DMS153 treated with DMSO at 0.1 percent for 48 hours (cell line): Measurements from ENCODE around the gene LRRC3.
"Not testable (repeated sequence)": the region's sequence is repeated elsewhere in the genome, so short reads cannot be mapped to it uniquely, and the experiment has no call there.

Experiments
- DNase-seq: peaks from one replicate; lab custom pipeline; 2025; ENCODE audit not compliant: unreplicated experiment; lab: John Stamatoyannopoulos, UW

Gene LRRC3

DNA sequence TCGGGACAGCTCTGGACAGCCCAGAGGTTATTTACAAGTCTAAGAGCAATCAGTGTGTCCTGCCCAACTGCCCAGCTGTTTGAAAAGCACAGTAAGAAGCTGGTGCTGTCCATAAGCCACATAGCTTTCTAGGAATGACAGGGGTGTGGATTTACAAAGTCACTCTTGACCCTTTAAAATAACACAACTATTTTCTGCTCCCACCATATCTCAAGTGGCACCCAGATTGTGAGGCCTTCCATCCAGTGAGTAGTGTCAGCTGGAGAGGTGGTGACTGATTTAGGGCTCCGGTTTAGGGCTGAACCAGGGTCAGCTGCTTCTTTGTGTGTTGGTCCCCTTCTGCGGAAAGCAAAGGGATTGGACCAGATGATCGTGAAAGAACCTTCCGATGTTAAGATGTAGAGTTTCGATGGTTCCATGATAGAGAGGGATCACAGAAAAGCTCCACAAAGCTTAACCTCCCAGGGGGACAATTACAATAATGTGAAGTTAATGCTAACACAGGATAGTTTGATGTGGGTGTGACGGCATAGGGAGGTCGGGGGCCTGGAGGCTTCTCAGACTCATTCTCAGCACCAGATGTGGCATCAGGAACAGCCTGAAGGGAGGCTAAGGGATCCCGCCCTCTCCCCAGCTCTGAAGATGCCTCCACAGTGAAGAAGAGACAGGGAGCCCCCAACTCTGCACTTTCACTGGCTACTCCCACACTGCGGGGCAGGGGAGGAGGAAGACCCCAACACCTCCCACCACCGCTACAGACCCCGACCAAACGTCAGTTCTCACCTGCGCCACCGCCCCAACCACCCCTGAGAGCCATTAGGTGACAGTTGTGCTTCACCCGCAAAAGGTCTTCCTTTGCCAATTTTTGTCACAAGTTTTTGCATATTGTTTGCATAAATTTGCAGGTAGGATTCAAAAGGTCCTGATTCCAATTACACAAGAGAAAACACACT, 40.6 kb downstream of the LRRC3 start:
- DNase-seq = no peak

DNA sequence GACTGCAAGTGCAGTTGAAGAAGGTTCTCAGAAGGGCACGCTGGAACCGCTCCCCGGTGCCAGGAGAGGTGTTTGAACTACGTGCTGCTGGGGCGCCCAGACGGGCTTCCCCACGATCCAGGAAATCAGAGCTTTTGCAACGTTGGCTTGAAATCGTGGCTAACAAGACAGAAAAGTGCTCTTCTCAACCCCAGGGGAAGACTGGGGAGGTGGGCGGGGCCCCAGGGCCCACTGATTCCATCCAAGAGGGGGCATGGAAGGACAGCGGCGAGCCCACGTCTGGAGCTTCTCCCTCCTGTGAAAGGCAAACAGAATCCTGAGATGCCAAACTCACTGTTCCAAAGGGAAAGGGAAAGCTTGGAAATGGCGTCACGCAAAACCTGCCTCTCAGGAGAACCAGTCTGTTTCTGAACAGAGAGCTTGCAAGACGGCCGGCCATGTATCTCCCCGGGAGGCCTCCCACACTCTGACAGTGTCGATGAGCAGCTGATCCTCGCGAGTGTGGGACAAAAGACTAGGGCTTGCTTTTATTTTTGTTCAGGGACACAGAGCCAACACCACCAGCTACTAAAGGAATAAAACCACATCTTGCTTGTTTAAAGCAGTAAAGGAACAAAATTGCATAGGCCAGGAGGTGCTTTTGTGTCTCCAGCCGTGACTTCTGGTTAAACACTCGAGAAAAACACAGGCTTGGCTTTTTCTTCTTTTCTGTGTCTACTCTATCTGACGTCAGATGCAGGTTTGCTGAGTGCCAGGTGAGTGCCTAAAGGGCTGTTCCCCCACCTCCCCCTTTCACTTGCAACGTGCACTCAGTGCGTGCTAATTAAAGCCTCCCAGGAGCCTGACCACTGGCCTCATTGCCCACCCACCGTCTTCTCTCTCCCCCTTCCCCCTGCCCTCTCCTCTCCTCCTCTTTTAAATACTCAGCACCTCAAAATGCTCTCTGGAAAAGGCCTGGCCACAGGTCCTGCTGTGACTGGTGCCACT, 41.5 kb downstream of the LRRC3 start:
- peak; percentile 50 for DNase-seq

DNA sequence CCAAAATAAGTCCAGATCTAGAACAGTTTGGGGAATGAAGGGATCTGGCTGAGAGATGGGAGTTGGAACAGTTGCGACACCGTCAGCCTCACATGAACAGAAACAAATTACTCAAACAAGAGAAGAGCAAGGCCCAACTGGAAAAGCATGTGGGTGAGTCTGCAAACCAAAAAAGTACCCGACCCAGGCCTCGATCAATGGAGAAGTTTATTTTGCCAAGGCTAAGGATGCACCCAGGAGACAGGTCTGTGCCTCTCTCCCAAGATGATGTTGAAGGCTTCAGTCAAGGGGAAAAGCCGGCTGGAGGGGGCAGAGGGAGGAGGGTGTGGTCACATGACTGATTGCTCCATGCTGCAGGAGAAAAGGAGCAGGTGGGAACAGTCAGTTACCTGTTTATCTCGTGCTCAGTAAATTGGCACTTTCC, 42.4 kb downstream of the LRRC3 start:
- peak; percentile 63 for DNase-seq

DNA sequence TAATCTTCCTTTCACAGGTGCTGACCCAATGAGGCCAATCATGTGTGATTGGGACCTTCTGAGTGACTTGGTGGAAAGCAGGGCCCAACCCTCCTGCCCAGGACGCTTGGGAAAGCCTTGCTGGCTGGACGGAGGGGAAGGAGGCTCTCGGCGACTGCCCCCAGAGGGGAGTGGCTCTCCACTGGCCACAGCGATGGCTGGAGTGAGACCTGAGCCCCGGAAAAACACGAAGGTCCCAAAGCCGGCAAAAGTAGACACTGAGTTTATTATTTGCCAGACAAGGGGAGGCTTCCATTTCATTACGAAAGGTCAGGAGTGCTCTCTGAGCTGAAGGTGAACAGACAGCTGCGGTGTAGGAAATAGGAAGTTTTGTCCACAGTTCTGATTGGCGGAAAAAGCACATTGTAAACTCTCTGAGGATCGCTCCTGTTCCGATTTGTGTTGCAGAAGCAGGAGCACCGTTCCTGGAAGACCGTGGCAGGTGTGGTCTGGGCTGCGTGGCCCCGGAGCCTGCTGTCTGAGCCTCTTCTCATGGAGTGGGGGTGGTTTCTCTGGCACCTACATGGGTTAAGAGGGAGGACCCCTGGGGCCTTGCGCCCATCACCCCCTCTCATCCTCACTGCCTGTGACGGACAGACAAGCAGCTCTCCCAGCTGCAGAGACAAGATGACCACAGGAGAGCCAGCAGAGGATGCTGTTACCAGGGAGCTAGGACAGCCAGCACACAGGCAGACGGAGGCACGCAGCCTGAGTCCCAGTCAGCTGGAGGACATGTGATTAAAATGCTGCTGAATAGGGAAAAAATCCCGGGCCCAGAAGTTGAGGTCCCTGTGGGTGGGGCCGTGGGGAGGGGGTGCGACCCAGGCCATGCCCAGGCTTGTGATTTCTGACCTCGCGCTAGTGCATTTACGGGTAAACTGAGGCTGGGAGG, 43.2 kb downstream of the LRRC3 start:
- DNase-seq = peak; percentile 30

DNA sequence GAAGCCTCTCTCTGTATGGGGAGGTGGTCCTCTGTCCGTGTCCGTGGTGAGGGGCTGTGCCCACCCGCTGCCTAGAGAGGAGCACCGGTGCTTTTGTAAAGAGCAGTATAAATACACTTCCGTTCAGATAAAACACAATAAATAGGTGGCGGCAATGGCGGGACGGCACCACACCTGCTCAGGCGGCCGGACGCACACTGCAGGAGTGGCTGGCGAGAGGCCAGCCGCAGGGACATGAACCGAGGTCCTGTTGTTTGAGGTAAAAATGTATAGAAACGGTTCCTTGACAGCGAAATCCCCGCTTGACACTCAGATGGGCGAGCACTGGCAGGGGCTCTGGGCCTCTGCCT, 43.9 kb downstream of the LRRC3 start:
- peak; percentile 64 for DNase-seq

DNA sequence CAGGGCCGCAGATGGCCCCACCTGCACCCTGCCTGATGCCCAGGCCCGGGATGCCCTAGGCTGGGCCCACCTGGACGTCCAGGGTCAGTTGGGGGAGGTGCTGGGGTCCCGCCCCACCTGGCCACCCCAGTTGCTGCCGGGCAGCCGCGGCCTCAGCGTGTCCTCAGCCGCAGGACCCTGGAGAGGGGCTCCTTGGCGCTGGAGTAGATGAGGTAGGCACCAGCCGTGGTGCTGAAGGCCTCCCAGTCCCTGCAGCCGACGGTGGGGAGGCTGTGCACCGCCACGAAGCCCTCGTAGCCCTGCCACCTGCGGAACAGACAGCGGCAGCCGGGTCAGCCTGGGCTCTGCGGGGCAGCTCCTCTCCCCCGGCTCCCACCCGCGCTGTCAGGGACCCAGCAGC, 44.3 kb downstream of the LRRC3 start:
- DNase-seq = no peak

DNA sequence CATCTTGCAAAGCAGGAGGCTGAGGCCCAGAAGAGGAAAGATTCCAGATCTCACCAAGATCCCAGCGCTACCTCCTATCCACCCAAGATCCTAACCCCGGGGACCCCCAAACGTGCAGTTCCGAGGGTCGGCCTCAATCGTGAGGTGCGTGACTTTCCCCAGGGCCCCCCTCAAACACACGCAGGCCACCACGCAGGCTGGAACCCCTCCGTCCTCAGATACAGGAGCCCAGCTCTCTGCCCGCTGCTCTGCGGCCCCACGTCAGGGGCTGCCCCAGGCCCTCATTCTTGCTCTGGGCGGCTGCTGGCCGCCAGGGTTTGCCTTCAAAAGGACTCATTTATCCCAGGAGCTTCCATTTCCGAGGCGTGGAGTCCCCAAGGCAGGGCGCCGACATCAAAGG, 44.8 kb downstream of the LRRC3 start:
- no peak for DNase-seq

DNA sequence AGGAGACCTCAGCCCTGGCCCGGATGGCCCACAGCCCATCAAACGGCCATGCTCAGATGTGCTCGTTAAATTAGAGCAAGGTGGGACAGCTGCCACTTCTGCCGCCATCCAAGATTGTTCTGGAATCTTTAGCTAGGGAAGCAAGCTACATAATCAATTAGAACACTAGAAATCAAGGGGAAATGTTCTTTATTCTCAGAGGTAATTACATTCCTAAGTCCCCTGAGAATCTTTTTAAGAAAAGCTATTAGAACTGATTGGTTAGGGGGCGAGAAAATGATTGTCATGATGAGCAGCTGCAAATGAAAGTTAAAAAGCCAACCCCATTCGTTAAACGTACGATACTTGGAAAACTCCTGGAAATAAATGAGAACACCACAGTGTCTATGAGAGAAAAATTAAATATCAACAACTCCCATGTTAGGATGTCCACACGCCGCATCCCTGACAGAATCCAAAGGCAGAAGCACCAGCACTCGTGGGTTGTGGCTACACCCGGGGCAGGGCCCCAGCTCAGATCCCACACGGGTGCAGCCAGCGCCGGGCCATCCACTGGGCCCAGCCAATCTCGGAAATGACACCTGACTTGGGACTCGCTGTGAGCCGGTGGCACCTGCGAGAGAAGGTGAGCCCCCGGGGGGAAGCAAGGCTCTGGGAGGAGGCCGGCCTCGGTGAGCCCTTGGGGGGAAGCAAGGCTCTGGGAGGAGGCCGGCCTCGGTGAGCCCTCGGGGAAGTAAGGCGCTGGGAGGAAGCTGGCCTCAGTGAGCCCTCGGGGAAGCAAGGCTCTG, 47.1 kb downstream of the LRRC3 start:
- DNase-seq = no peak

DNA sequence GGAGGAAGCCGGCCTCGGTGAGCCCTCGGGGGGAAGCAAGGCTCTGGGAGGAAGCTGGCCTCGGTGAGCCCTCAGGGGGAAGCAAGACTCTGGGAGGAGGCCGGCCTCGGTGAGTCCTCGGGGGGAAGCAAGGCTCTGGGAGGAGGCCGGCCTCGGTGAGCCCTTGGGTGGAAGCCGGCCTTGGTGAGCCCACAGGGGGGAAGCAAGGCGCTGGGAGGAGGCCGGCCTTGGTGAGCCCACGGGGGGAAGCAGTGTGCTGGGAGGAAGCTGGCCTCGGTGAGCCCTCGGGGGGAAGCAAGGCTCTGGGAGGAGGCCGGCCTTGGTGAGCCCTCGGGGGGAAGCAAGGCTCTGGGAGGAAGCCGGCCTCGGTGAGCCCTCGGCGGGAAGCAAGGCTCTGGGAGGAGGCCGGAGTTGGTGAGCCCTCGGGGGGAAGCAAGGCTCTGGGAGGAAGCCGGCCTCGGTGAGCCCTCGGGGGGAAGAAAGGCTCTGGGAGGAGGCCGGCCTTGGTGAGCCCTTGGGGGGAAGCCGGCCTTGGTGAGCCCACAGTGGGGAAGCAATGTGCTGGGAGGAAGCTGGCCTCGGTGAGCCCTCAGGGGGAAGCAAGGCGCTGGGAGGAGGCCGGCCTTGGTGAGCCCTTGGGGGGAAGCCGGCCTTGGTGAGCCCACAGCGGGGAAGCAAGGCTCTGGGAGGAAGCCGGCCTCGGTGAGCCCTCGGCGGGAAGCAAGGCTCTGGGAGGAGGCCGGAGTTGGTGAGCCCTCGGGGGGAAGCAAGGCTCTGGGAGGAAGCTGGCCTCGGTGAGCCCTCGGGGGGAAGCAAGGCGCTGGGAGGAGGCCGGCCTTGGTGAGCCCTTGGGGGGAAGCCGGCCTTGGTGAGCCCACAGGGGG, 47.9 kb downstream of the LRRC3 start:
- DNase-seq = not testable (repeated sequence)

DNA sequence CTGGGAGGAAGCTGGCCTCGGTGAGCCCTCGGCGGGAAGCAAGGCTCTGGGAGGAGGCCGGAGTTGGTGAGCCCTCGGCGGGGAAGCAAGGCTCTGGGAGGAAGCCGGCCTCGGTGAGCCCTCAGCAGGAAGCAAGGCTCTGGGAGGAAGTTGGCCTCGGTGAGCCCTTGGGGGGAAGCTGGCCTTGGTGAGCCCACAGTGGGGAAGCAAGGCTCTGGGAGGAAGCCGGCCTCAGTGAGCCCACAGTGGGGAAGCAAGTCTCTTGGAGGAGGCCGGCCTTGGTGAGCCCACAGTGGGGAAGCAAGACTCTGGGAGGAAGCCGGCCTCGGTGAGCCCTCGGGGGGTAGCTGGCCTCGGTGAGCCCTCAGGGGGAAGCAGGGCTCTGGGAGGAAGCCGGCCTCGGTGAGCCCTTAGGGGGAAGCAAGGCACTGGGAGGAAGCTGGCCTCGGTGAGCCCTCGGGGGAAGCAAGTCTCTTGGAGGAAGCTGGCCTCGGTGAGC, 48.6 kb downstream of the LRRC3 start:
- DNase-seq = no peak

DNA sequence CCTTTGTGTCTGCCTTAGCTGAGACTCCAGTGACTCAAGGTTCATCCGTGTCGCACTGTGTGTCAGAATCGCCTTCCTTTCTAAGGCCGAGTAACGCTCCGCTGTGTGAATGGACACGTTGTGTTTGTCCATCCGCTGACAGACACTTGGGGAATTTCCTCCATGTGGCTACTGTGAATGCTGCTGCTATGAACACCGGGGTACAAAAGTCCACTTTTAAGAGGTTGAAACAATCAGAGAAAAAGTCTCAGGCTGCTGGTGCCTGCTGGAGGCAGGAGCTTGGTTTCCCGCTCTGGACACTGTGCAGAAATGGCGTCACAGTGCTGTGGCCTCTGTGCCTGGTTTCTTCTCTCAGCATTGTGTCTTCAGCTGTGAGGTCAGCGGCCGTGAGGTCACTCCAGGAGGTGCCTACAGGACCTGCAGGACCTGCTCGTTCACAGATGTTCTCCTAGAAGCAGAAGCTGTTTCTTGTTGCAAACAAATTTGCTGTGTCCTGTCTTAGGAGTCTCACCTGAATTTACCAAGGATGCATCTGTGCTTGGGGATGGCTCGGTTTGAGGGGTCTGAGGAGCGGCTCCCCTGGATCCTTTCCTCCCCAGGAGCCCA, 50.5 kb downstream of the LRRC3 start:
- no peak for DNase-seq

DNA sequence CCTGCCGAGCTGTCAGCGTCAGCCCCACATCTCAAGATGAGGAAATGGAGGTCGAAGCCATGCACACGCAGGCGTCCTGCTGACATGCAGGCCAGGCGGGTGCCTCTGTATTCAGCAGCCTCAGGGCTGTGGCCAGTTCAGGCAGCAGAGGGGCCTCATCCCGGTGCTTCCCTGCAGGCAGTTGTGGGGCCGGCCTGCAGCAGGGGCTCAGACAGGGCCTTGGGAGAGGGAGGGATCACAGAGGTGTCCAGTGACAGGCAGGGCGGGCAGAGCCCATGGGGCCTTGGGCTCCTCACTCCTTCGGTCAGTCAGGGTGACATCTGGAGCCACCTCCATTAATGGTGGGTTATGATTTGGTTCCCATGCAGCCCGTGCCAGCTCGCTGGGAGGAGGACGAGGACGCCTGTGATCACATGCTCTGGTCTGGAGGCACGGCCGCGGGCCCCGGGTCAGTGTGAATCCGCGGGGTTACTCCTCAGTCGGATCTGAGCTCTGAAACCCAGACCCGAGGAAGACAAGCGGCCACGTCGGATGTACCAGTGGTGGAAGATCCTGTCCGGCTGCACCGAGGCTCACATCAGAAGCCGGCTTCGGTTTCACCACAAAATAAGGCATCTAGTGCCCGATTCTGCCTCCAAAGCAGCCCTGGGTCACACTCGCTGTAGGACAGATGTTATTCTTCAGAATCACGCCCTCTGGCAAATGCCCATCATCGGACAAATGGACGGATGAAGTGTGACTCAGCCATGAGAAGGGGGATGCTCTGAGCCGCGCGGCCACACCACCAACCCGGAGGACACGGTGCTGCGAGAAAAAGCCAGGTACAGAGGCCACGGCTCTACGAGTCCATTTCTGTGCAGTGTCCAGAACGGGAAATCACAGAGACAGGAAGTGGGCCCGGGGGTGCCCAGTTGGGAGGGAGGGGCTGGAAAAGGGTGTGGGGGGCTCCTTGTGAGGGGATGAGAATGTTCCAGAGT, 51.3 kb downstream of the LRRC3 start:
- no peak for DNase-seq

DNA sequence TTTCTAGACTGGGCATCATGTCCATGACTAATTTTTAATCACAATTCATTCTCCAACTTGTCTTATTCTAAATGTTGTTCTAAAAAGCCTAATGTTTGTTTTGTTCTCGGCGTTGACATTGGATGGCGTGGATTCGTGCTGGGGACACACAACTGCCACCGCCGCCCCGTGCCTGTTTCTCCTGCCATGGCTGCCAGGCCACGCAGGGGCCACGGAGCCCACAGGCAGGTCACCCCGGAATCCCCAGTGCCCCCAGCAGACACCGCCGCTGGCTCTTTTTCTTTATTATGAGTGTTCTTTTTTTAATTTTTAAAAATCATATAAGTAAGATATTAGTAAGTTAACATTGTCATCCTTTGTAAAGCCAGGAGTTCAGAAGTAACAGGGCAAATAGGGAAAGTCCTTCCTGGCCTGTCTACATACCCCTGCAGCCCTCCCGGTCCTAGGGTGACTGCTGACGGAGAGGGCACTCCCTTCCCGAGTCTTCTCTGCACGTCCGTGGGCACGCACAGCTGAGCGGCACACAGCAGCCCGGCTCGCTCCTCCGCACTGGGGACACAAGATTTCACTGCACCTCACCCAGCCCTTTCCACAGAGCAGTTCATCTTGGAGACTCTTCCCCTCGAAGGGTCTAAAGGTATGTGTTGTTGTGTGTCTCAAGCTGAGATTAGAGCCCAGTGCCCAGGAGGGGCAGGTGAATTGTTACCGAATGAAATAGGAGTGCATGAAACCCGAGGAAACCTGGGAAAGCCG, 52.5 kb downstream of the LRRC3 start:
- DNase-seq = no peak

DNA sequence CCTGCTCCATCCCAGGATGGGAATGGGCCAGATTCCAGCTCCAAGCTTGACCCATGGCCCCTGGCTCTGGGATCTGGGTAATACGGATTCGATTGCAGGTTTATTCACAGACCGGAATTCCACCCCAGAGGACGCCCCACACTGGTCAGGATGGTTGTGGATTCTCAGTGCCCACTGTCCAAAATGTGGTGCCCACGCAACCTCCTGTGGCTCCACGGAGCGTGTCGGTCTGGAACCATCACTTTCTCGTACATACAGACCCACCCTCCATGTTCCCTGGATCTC, 53.1 kb downstream of the LRRC3 start:
- DNase-seq = no peak

DNA sequence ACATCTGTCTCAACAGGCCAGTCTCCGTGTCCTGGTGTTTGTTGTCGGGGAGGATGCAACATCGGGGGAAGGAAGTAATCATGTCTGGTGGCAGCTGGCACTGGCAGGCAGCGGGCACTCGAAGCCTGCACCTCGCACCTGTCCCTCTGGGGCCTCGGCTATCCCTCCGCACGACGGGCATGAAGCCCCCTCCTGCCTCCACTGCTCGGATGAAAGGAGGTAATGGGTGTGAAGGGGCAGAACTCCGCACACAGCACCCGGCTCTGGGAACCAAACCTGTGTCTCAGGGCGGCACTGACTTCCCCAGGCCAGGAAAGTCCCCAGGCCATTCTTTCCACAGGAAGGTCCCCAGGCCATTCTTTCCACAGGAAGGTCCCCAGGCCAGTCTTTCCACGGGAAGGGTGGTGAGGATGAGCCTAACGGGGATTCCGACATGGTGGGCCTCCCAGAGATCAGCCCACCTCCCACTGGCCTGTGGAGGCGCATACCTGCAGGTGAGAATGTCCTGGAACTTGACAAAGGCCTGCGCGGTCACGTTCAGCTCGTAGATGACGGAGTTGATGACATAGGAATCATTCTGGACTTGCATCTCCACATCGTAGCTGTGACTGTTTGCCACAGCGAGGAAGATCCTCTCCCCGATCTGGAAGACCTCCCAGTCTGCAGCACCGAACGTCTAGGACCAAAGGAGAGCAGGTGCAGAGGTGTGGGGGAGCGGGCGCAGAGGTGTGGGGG, 53.6 kb downstream of the LRRC3 start:
- DNase-seq = no peak

DNA sequence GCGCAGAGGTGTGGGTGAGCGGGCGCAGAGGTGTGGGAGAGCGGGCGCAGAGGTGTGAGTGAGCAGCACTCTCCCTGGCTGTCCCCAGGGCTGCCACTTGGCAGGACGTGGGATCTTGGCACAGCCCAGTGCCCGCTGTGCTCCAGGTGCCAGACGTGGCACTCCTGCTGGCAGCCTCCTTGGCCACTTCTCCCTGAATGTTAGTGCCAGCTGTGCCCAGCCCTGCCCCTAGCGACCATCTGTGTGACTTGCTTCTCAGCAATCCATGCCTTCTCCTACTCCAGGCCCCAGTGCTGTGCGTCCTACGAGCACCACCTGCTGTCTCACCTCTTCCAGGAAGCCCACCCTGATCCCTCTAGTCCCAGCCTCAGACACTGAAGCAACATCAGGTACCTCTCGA, 54.2 kb downstream of the LRRC3 start:
- no peak for DNase-seq
